Skeletal muscle tissue (tissue), 4 donors: Measurements from ENCODE around the gene SORCS1. TPM values are rescaled to one million over a fixed set of nuclear protein-coding genes. Genes with fewer than 3 reads are reported as not detected.

Experiments
- H3K27ac ChIP-seq: one replicate; pipeline ENCODE4 v1.7.0; 2013; ENCODE audit warnings: mild to moderate bottlenecking, low read depth, low read length, inconsistent platforms
- H3K27me3 ChIP-seq, 3 donors: one replicate each; pipeline ENCODE4 v1.7.0; 2013; ENCODE audit warnings: low read length in 3 of 3; ENCODE audit not compliant: control insufficient read depth in 3 of 3, insufficient read depth in 3 of 3
- H3K36me3 ChIP-seq, 3 donors: one replicate each; pipeline ENCODE4 v1.7.0; 2013; ENCODE audit warnings: low read length in 3 of 3; ENCODE audit not compliant: control insufficient read depth in 3 of 3, insufficient read depth in 3 of 3
- H3K4me1 ChIP-seq, 3 donors: one replicate each; pipeline ENCODE4 v1.7.0; 2013; ENCODE audit warnings: low read length in 3 of 3, mild to moderate bottlenecking in 3 of 3; ENCODE audit not compliant: control insufficient read depth in 3 of 3, insufficient read depth in 3 of 3
- H3K4me3 ChIP-seq, 3 donors: one replicate each; pipeline ENCODE4 v1.7.0; 2013; ENCODE audit warnings: low read length in 3 of 3
- H3K9ac ChIP-seq, 3 donors: one replicate each; pipeline ENCODE4 v1.7.0; 2013; ENCODE audit warnings: low read length in 3 of 3, mild to moderate bottlenecking in 3 of 3, moderate library complexity in 2 of 3, low read depth in 1 of 3
- H3K9me3 ChIP-seq, 3 donors: one replicate each; pipeline ENCODE4 v1.7.0; 2013; ENCODE audit warnings: low read length in 3 of 3; ENCODE audit not compliant: control insufficient read depth in 3 of 3
- total RNA-seq: library from RNA; depleted of rRNA; stranded (reverse); fragments of >200 nt; gene quantifications from one replicate; pipeline ENCODE4 v1.2.3, GENCODE V29; 2014
- donor health status: Osteomylitis.

Gene SORCS1
- total RNA-seq, 1 donor from 2014 or later = 4.2 TPM

DNA sequence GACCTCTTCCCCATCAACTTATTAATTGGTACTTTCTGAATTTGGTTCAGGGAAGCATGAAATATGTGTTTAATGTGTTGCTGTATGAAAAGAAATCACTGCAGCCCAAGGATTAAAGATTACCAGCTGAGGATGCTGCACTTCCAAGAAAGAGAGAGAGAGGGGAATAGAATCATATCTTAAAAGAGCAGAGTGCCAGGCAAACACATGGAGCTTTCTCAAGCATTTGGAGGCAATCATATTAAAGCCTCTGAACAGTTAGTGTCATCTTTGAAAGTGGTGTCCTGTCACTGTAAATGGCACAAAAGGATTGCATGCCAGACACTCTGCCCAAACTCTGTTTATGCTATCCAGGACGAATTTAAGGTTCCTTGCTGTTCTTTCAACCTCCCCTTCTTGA, 386.7 kb downstream of the SORCS1 start:
- H3K9me3 ChIP-seq = no peaks in the 10 kb centered on the region
- no peak overlapping the region for H3K27ac ChIP-seq
- no peak overlapping the region for H3K4me3 ChIP-seq
- no peaks in the 10 kb centered on the region for H3K36me3 ChIP-seq
- H3K9ac ChIP-seq = no peak overlapping the region
- no peaks in the 10 kb centered on the region for H3K4me1 ChIP-seq
- no peaks in the 10 kb centered on the region for H3K27me3 ChIP-seq

DNA sequence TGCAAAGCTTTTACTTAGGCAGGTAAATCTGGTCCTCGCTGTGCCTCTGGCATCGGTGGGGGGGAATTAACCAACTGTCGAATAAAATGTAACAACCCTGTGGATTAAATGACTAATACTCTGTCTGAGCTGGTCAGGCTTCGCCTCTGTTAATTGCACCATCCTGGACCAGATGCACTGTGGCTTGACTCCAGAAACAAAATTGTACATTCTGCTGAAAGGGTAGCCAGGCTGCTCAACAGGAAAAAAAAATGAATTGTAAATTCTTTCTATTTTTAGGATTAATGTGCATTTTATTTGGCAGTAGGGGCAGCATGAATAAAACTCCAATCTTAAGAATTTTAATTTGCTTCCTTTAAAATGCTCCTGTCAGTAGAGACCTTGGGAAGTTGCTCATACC, 389.4 kb downstream of the SORCS1 start:
- H3K9me3 ChIP-seq = no peaks in the 10 kb centered on the region
- no peak overlapping the region for H3K9ac ChIP-seq
- no peak overlapping the region for H3K4me3 ChIP-seq
- H3K27ac ChIP-seq = no peak overlapping the region
- no peaks in the 10 kb centered on the region for H3K36me3 ChIP-seq
- H3K4me1 ChIP-seq = no peaks in the 10 kb centered on the region
- no peaks in the 10 kb centered on the region for H3K27me3 ChIP-seq

DNA sequence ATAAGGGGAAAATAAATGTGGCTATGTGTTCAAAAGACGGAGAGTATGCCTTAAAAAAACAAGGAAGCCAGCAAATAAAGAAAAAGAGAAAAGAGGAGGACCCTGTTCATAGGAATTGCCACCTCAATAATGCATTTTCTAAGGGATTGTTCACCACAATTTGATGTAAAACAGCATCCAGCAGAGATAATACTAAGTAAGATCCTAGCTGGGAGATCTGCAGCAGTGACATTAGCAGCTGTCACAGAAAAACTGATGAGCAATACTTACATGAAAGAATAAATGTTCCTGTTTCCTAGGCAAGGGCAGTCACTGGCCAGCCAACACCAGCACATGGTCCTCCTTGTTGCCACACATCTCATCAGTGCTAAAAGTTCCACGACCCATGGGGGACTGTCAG, 391.5 kb downstream of the SORCS1 start:
- Histone ChIP-seq H3K36me3 (no peaks in the 10 kb centered on the region), H3K9me3 (no peaks in the 10 kb centered on the region), H3K27me3 (no peaks in the 10 kb centered on the region), H3K9ac (no peak overlapping the region), H3K4me3 (no peak overlapping the region), H3K4me1 (no peaks in the 10 kb centered on the region), H3K27ac (no peak overlapping the region)

DNA sequence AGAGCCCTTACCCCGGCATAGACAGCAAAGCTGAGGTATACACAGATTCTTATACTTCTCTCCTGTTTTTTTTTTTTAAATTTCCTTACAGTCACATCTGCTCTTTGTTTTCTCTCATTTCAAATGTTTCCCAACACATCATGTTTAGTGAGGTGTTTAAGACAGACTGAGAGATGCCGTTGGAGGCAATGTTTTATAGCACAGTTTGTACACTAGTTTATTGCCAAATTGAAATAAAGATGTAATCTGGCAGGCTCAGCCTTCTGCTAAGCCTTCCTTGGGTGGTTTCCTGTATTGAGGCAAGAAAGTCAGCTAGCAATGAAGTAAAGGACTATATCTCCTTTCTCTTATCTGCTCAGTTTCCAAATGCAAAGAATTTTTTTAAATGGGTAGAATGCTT, 393.4 kb downstream of the SORCS1 start:
- Histone ChIP-seq H3K27me3 (no peaks in the 10 kb centered on the region), H3K9me3 (no peaks in the 10 kb centered on the region), H3K4me3 (no peak overlapping the region), H3K27ac (no peak overlapping the region), H3K4me1 (no peaks in the 10 kb centered on the region), H3K36me3 (no peaks in the 10 kb centered on the region), H3K9ac (no peak overlapping the region)

DNA sequence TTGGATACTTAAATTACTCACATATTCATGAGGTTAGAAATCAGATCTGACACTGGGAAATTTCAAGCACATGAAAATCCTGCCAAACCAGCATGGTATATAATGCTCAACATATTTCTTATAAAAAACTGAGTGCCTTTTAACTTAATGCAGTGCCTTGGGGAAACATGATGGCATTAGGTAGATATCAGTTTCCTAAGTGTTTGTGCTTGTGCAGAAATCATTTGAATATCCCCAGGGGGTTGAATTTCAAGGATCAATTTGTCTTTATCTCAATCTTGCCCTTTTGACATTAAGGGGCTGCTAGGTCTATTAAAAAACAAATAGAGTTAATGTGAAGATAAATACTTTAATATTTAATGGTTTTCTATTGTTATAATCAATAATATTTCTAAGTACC, 396.3 kb downstream of the SORCS1 start:
- Histone ChIP-seq H3K27ac (no peak overlapping the region), H3K9me3 (no peaks in the 10 kb centered on the region), H3K36me3 (no peaks in the 10 kb centered on the region)

DNA sequence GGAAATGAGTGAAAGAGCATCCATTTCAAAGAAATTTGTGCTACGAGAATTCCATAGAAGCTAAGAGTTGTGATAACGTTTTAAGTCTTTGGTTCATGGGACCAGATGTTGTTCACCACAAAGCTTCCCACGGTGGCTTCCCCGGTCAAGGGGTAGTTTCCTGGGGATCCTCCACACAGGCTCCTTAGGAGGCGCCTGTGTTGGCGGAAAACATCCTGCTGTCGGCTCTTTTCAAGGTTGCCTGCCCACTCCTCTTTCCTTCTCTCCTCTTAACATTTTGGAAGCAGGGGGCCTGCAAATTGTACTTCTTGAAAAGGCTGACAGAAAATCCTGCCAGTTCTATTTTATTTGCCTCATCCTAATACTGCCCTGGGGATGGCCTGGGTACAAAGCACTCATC, 398.6 kb downstream of the SORCS1 start:
- no peaks in the 10 kb centered on the region for H3K36me3 ChIP-seq

More for the DNA sequence above, 396.3 kb downstream of the SORCS1 start:
- Histone ChIP-seq H3K4me1 (no peaks in the 10 kb centered on the region), H3K9ac (no peak overlapping the region), H3K4me3 (no peak overlapping the region), H3K27me3 (no peaks in the 10 kb centered on the region)

DNA sequence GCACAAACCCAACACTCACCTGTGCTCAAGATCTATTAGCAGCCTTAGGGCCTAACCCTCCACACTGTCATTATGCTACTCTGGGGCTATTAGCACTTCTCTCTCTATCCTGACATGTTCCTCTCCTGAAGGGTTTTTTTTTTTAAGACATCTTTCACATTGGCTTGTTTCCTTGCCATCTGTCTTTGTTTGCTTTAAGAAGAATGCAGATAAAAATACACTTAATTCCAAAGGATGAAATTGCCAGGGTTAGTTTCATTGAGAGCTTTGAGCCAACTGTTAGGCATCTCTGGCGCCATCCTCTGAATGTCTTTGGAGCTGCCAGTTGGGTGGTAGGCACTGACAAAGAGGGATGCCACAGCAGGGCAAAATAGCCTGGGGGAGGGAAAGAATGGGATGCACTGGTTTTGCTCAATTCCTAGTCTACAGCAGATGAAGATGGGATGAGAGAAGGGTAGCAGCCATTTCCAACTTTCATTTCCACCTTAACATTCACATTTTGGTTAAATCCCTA, 399.2 kb downstream of the SORCS1 start:
- H3K36me3 ChIP-seq = no peaks in the 10 kb centered on the region
- H3K27ac ChIP-seq = no peak overlapping the region
- H3K9me3 ChIP-seq = no peaks in the 10 kb centered on the region
- H3K4me3 ChIP-seq = no peak overlapping the region
- no peaks in the 10 kb centered on the region for H3K27me3 ChIP-seq
- no peak overlapping the region for H3K9ac ChIP-seq
- H3K4me1 ChIP-seq = no peaks in the 10 kb centered on the region

More for the DNA sequence above, 398.6 kb downstream of the SORCS1 start:
- Histone ChIP-seq H3K9me3 (no peaks in the 10 kb centered on the region), H3K4me3 (no peak overlapping the region), H3K27me3 (no peaks in the 10 kb centered on the region), H3K9ac (no peak overlapping the region), H3K27ac (no peak overlapping the region), H3K4me1 (no peaks in the 10 kb centered on the region)

DNA sequence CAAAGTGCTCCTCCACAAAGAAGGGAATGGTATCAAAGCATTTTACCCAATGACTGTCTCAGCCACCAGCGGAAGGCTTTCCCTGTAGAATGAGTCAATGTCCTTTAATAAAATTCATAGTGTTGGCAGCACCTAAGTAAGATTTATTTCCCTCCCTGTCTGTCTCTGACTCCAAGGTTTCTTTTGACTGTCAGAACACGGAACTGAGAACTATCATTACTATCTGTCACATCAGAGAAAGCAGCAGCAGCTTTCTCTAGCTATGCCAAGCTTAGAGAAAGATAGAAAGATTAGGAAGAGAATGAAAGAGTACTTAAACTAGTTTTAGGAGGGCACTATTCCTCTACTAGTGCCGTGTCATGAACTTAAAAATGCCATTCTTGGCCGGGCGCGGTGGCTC, 400.1 kb downstream of the SORCS1 start:
- Histone ChIP-seq H3K9ac (no peak overlapping the region), H3K27ac (no peak overlapping the region), H3K4me1 (no peaks in the 10 kb centered on the region), H3K27me3 (no peaks in the 10 kb centered on the region), H3K9me3 (no peaks in the 10 kb centered on the region), H3K36me3 (no peaks in the 10 kb centered on the region), H3K4me3 (no peak overlapping the region)

DNA sequence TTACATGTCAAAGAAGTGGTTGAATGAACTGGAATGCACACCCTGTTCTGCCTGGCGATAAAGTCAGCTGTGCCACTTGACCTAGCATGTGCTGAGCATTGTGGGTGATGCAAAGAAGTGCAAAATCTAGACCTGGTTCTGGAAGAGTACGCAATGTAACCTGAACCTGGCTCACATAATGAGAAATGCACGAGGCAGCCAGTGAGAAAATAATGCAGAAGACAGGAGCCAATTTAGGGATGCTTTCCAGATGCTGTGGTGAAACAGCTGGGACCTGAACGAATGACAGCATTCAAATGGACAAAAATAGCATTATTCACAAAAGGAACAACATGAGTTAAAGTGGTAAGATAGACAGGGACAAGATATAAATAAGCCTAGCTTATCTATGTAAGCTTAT, 402.6 kb downstream of the SORCS1 start:
- no peaks in the 10 kb centered on the region for H3K4me1 ChIP-seq
- H3K9me3 ChIP-seq = no peaks in the 10 kb centered on the region
- no peaks in the 10 kb centered on the region for H3K27me3 ChIP-seq
- no peak overlapping the region for H3K4me3 ChIP-seq
- H3K27ac ChIP-seq = no peak overlapping the region
- H3K36me3 ChIP-seq = no peaks in the 10 kb centered on the region
- H3K9ac ChIP-seq = no peak overlapping the region

DNA sequence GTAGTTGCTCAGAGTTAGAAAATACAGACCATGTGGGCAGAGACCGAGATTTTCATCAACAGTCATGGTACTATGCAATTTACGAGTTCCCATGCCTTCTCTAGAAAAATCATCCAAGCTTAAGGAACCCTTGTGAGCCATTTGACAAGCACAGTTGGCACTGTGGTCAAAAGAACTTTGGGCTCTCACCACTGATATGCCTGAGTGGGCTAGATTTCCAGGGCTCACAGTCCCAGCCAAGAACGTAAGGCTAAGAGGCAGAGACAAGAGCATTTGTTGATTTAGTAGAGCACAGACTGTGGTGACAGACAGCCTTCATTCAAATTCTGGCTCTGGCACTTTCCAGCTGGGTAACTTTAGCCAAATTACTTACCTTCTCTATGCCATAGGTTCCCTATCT, 407.0 kb downstream of the SORCS1 start:
- Histone ChIP-seq H3K9me3 (no peaks in the 10 kb centered on the region), H3K36me3 (no peaks in the 10 kb centered on the region), H3K9ac (no peak overlapping the region), H3K27me3 (no peaks in the 10 kb centered on the region), H3K4me3 (no peak overlapping the region), H3K27ac (no peak overlapping the region), H3K4me1 (no peaks in the 10 kb centered on the region)

DNA sequence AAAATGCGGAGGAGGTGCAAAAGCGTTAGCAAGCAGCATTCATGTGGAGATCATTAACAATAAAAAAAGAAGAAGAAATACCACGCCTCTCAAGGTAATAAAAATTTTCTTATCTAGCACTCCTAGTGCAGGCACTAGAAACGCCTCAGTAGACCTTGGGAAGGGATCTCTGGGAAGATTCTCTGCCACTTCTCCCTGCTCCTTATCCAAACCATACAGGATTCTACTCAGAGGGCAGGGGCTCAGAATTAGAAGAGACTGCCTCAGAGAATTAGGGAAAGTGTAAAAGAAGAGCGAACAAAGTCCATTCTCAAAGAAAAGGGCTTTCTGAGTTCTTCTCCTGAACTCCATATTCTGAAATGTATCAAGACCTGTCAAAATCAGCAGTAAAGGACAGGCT, 413.4 kb downstream of the SORCS1 start:
- Histone ChIP-seq H3K27me3 (no peaks in the 10 kb centered on the region), H3K36me3 (no peaks in the 10 kb centered on the region), H3K9ac (no peak overlapping the region), H3K4me1 (no peaks in the 10 kb centered on the region), H3K4me3 (no peak overlapping the region), H3K27ac (no peak overlapping the region), H3K9me3 (no peaks in the 10 kb centered on the region)
